DMS153 (cell line): ENCODE results near the gene NBPF1.
"Not testable (repeated sequence)": the region's sequence is repeated elsewhere in the genome, so short reads cannot be mapped to it uniquely, and the experiment has no call there.

Source experiments
- DNase-seq: peaks from one replicate; lab custom pipeline; 2025; lab: John Stamatoyannopoulos, UW

Gene NBPF1

GRCh38 chr1:16545682-16546095 lies 67.7 kb downstream of the NBPF1 start:
- peak; percentile 17 for DNase-seq

GRCh38 chr1:16540421-16540893 lies 72.9 kb downstream of the NBPF1 start:
- DNase-seq: not testable (repeated sequence)

GRCh38 chr1:16537528-16537927 lies 75.8 kb downstream of the NBPF1 start:
- DNase-seq: not testable (repeated sequence)

- not testable (repeated sequence) for DNase-seq
These were observed 76.6 kb downstream of the NBPF1 start for GRCh38 chr1:16536796-16537195.

GRCh38 chr1:16535898-16536297 lies 77.5 kb downstream of the NBPF1 start:
- DNase-seq: not testable (repeated sequence)

GRCh38 chr1:16535487-16535886 lies 77.9 kb downstream of the NBPF1 start:
- DNase-seq: not testable (repeated sequence)

- DNase-seq: not testable (repeated sequence)
These were observed 78.4 kb downstream of the NBPF1 start for GRCh38 chr1:16534829-16535456.

GRCh38 chr1:16534239-16534828 lies 79.0 kb downstream of the NBPF1 start:
- not testable (repeated sequence) for DNase-seq

GRCh38 chr1:16532235-16532991 lies 81.0 kb downstream of the NBPF1 start:
- not testable (repeated sequence) for DNase-seq

GRCh38 chr1:16528338-16528737 lies 85.0 kb downstream of the NBPF1 start:
- DNase-seq: not testable (repeated sequence)

- DNase-seq: not testable (repeated sequence)
These were observed 87.6 kb downstream of the NBPF1 start for GRCh38 chr1:16525769-16526168.

- DNase-seq: not testable (repeated sequence)
These were observed 91.7 kb downstream of the NBPF1 start for GRCh38 chr1:16521679-16522078.

- DNase-seq: no peak
These were observed 92.1 kb downstream of the NBPF1 start for GRCh38 chr1:16521288-16521583.

- not testable (repeated sequence) for DNase-seq
These were observed 92.7 kb downstream of the NBPF1 start for GRCh38 chr1:16520435-16521287.

- not testable (repeated sequence) for DNase-seq
These were observed 94.0 kb downstream of the NBPF1 start for GRCh38 chr1:16519255-16519951.

GRCh38 chr1:16518913-16519254 lies 94.5 kb downstream of the NBPF1 start:
- DNase-seq: not testable (repeated sequence)

- not testable (repeated sequence) for DNase-seq
These were observed 96.5 kb downstream of the NBPF1 start for GRCh38 chr1:16516694-16517410.

- DNase-seq: peak; percentile 81
These were observed 99.0 kb downstream of the NBPF1 start, which contains the start of gene RNU1-1 for GRCh38 chr1:16514107-16515055. TSS of gene RNU1-1 (minus strand) at chr1:16514285.

- peak; percentile 95 for DNase-seq
These were observed 99.8 kb downstream of the NBPF1 start for GRCh38 chr1:16513412-16514106.
